ENCODE data around the gene ROPN1. TPM values are rescaled to one million over a fixed set of nuclear protein-coding genes. Genes with fewer than 3 reads are reported as not detected.

The ROPN1 gene
- total and polyA plus RNA-seq, 2 of the 4 experiments (the other 2 are of a cell fraction) = 0.03 to 0.18 TPM

DNA sequence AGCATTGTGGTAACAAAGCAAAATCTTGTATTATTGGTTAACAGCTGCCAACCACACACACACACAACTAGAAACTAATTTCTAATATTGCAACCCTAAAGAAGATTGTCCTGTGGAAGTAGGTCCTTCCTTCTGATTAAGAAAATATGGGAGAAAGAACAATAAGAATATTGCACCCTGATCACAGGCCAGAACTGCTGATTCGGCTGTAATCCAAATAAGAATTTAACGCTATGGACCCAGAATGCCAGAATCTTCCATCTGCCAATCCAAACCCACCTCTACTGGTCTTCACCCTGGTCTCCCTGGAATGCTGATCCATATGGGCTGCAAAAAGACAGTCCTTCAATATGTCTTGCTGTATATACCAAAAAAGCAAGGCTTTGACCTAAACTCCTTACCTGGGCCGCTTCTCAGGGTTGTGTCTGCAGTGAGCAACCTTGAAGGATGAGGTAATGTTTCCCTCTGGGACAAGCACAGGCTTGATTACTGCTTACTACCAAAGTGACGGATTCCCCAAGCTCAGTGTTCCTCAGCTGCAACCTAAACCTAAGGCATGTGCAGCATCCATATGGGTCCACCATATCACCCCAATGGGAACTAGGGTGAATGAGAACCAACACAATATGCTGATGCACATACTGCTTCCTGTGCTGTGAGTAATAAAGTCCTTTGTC lies 38.9 kb downstream of the ROPN1 start:
- POLR2A ChIA-PET (ENCODE audit: unreplicated experiment) = no interaction called here
- CTCF ChIA-PET = no interaction called here
- intact Hi-C loops (cut with micrococcal nuclease) = no loop called here
- Histone ChIP-seq H3K4me3 (ENCODE audit: insufficient read depth, low read depth, low read length) (no peak overlapping the region), H2BK120ac (ENCODE audit: low read depth, low read length) (no peak overlapping the region), H3K4me2 (ENCODE audit: low read depth, low read length) (no peak overlapping the region), H2BK5ac (ENCODE audit: low read depth, low read length, poor library complexity, severe bottlenecking) (no peak overlapping the region), H3K23ac (ENCODE audit: low read depth, low read length) (no peak overlapping the region), H3K27ac (ENCODE audit: insufficient read depth, low read length) (no peak overlapping the region), H3K9me3 (ENCODE audit: control insufficient read depth, insufficient read depth, low read length) (no peaks in the 10 kb centered on the region), H3K36me3 (ENCODE audit: control insufficient read depth, insufficient read depth, low read length) (peaks cover 32% of the 10 kb centered on the region), H3K9ac (ENCODE audit: low read depth, low read length) (no peak overlapping the region), H2BK15ac (ENCODE audit: low read depth, low read length) (no peak overlapping the region), H3K9me1 (ENCODE audit: insufficient read depth, low read length) (peaks cover 7% of the 10 kb centered on the region; the same call in 1 of the 2 replicates), H3K14ac (replicated peaks; ENCODE audit: low read depth, low read length) (no peak overlapping the region), H2BK20ac (ENCODE audit: low read depth, low read length) (no peak overlapping the region), H4K8ac (ENCODE audit: low read depth in 2 of 2, low read length in 2 of 2) (no peak overlapping the region), H2AK5ac (ENCODE audit: low read depth, low read length) (peak overlapping the region; percentile 3; the same call in 1 of the 2 replicates), H3K27me3 (ENCODE audit: control insufficient read depth, insufficient read depth, low read length) (no peaks in the 10 kb centered on the region), H4K20me1 (ENCODE audit: insufficient read depth, low read length) (no peaks in the 10 kb centered on the region), H4K5ac (ENCODE audit: low read depth, low read length) (no peak overlapping the region), H3K4ac (ENCODE audit: low read depth, low read length) (no peak overlapping the region), H2AK9ac (replicated peaks; ENCODE audit: low read depth, low read length, poor library complexity) (no peak overlapping the region), H3K79me1 (ENCODE audit: low read depth in 1 of 2, low read length in 2 of 2) (peaks cover 19 to 43% of the 10 kb centered on the region in 2 experiments), H4K91ac (ENCODE audit: insufficient read depth, low read depth, low read length) (no peak overlapping the region), H3K18ac (ENCODE audit: low read depth, low read length) (no peak overlapping the region), H2AFZ (replicated peaks; ENCODE audit: low read length, poor library complexity) (no peak overlapping the region), H3K4me1 (ENCODE audit: control insufficient read depth, insufficient read depth, low read length) (peaks cover 4% of the 10 kb centered on the region; the same call in 1 of the 2 replicates), H3K56ac (ENCODE audit: extremely low read depth, insufficient read depth, low read length) (no peak overlapping the region)
- no TSS peak for BruUV-seq (replicated peaks)
- TF ChIP-seq RAD21 (IDR thresholded peaks at IDR 0.05; ENCODE audit: low read length) (no peak), FOS (IDR thresholded peaks at IDR 0.05; ENCODE audit: low read depth, low read length) (no peak), CEBPB (IDR thresholded peaks at IDR 0.05; ENCODE audit: low read depth, low read length) (no peak), MAZ (IDR thresholded peaks at IDR 0.05; ENCODE audit: borderline replicate concordance, low read depth, low read length) (no peak), MAFK (IDR thresholded peaks at IDR 0.05; ENCODE audit: low read depth, low read length) (peak; percentile 85)
- TF ChIP-seq, protein P1, sequence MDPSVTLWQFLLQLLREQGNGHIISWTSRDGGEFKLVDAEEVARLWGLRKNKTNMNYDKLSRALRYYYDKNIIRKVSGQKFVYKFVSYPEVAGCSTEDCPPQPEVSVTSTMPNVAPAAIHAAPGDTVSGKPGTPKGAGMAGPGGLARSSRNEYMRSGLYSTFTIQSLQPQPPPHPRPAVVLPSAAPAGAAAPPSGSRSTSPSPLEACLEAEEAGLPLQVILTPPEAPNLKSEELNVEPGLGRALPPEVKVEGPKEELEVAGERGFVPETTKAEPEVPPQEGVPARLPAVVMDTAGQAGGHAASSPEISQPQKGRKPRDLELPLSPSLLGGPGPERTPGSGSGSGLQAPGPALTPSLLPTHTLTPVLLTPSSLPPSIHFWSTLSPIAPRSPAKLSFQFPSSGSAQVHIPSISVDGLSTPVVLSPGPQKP (IDR thresholded peaks at IDR 0.05; ENCODE audit: borderline replicate concordance, low read depth, low read length) = no peak
- no peak for ATAC-seq (ENCODE audit: low read depth)
- in situ Hi-C loops (cut with MboI; ENCODE audit: low sequenced_read_pairs) = no loop called here
- DNase-seq = no peak
- no CpG with 5 or more reads among the region's 4 CpGs for WGBS, 2 experiments (ENCODE audit: extremely low coverage in 2 of 2, insufficient read length in 1 of 2)
- dilution Hi-C loops (cut with HindIII; ENCODE audit: low sequenced_read_pairs, unreplicated experiment) = no loop called here

All from IMR-90 (cell line).